Fibroblast of the aortic adventitia (primary cell): ENCODE results near the gene SKIC2. TPM values are rescaled to one million over a fixed set of nuclear protein-coding genes. Genes with fewer than 3 reads are reported as not detected.

Source experiments
- DNase-seq: peaks from one replicate; pipeline ENCODE4 v3.0.0-alpha.2; 2010; ENCODE audit warnings: low read depth
- H3K4me3 ChIP-seq: 2 replicates; pipeline ENCODE4 v1.5.1; 2011; ENCODE audit warnings: low read depth, mild to moderate bottlenecking, control low read depth, low read length, moderate library complexity
- CTCF ChIP-seq: IDR thresholded peaks from 2 replicates; pipeline ENCODE4 v1.5.1; 2011; ENCODE audit warnings: mild to moderate bottlenecking, low read length, control low read depth, inconsistent platforms; ENCODE audit not compliant: insufficient read depth
- total RNA-seq: library from RNA; depleted of rRNA; stranded (reverse); fragments of >200 nt; gene quantifications from 2 replicates; pipeline ENCODE4 v1.2.3, GENCODE V29; 2012; ENCODE audit warnings: low replicate concordance

Gene SKIC2
- total RNA-seq, 1 donor: 42.8 TPM

GRCh38 chr6:31945154-31945506 is 13.8 kb upstream of the SKIC2 start:
- no peak for TF ChIP-seq CTCF
- no peak for DNase-seq
- H3K4me3 ChIP-seq: peak overlapping the region; percentile 62

GRCh38 chr6:31945507-31946369 is 13.2 kb upstream of the SKIC2 start, which contains the start of gene CFB:
CFB (plus strand) TSS chr6:31946095; CDS start chr6:31946222, 127 bp downstream.
- DNase-seq: peak; percentile 94
- no peak for TF ChIP-seq CTCF
- H3K4me3 ChIP-seq: peak within 1 kb of the TSS; percentile 64

- no peak for DNase-seq
- H3K4me3 ChIP-seq: peak overlapping the region; percentile 64
- no peak for TF ChIP-seq CTCF
Measured at GRCh38 chr6:31946370-31946885, 12.5 kb upstream of the SKIC2 start.

DNA sequence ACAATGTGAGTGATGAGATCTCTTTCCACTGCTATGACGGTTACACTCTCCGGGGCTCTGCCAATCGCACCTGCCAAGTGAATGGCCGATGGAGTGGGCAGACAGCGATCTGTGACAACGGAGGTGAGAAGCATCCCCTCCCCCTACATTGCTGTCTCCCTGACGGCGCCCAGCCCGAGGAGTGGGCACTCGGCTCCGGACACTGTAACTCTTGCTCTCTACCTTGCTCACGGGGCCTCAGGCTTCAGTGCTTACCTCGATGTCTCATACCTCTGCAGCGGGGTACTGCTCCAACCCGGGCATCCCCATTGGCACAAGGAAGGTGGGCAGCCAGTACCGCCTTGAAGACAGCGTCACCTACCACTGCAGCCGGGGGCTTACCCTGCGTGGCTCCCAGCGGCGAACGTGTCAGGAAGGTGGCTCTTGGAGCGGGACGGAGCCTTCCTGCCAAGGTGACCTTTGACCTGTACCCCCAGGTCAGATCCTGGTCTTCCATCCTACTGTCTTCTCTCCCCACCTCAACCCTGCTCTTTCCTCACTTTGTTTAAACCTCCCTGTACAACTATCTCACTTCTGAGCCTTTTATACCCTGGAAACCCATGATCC is 11.8 kb upstream of the SKIC2 start:
- H3K4me3 ChIP-seq: no peak overlapping the region
- no peak for TF ChIP-seq CTCF
- DNase-seq: no peak

- no peak for DNase-seq
- H3K4me3 ChIP-seq: no peak overlapping the region
- TF ChIP-seq CTCF: no peak
Measured at GRCh38 chr6:31947864-31948263, 11.1 kb upstream of the SKIC2 start.

DNA sequence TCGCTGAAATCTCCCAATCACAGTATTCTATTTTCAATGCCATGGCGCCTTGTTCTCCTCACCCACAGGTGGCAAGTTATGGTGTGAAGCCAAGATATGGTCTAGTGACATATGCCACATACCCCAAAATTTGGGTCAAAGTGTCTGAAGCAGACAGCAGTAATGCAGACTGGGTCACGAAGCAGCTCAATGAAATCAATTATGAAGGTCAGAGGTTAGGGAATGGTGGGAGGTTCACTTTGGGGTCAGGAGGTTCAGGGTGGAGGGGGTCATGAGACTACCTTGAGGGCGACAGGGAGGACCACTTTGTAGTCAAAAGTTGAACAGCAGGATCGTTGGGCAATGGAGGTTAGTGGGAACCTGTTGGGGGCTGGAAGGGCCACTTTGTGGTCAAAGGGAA is 10.7 kb upstream of the SKIC2 start:
- DNase-seq: no peak
- no peak overlapping the region for H3K4me3 ChIP-seq
- no peak for TF ChIP-seq CTCF
